HepG2 (cell line): ENCODE measurements around the gene PPP1R12B. TPM values are rescaled to one million over a fixed set of nuclear protein-coding genes. Genes with fewer than 3 reads are reported as not detected.
A peak's percentile ranks its signal among the peaks of the same experiment; 100 is the strongest.

Experiments used
- AKAP8 ChIP-seq: sonication (generic); formaldehyde crosslinking; IDR thresholded peaks from 2 replicates; pipeline ENCODE4 v1.5.1; 2020; ENCODE audit warnings: mild to moderate bottlenecking, missing genetic modification reagents
- CCDC6 ChIP-seq: sonication (generic); formaldehyde crosslinking; IDR thresholded peaks from 2 replicates; pipeline ENCODE4 v1.8.1; 2022; ENCODE audit warnings: mild to moderate bottlenecking, missing genetic modification reagents, moderate library complexity
- CTCF ChIP-seq: sonication (generic); formaldehyde crosslinking; IDR thresholded peaks from 2 replicates; pipeline ENCODE4 v1.5.0; 2020; ENCODE audit warnings: mild to moderate bottlenecking, missing genetic modification reagents, moderate library complexity
- FOXA3 ChIP-seq: IDR thresholded peaks from 2 replicates; pipeline ENCODE4 v1.6.1; 2016; ENCODE audit warnings: missing genetic modification reagents, missing compliant biosample characterization
- FOXK2 ChIP-seq: fragments of 450-650 bp; IDR thresholded peaks from 2 replicates; pipeline ENCODE4 v1.6.1; 2016
- GFI1 ChIP-seq: sonication (generic); formaldehyde crosslinking; IDR thresholded peaks from 2 replicates; pipeline ENCODE4 v1.5.0; 2020; ENCODE audit warnings: missing genetic modification reagents, mild to moderate bottlenecking, borderline replicate concordance
- GMEB2 ChIP-seq: IDR thresholded peaks from 2 replicates; pipeline ENCODE4 v1.6.1; 2016; ENCODE audit warnings: missing biosample characterization, missing genetic modification reagents, low read depth
- MBD4 ChIP-seq: IDR thresholded peaks from 2 replicates; pipeline ENCODE4 v1.6.1; 2012; ENCODE audit warnings: low read length, inconsistent platforms, borderline replicate concordance
- MBNL3 ChIP-seq: fragments of 250-450 bp; sonication (Bioruptor Pico); conservative IDR thresholded peaks from 2 replicates; pipeline ENCODE4 v1.8.0; 2022; ENCODE audit warnings: mild to moderate bottlenecking, inconsistent platforms
- PRPF4 ChIP-seq: fragments of 200-400 bp; formaldehyde crosslinking; IDR thresholded peaks from 2 replicates; pipeline ENCODE4 v1.6.1; 2016; ENCODE audit warnings: low read length, low read depth; ENCODE audit not compliant: poor library complexity, severe bottlenecking
- SMC3 ChIP-seq: IDR thresholded peaks from 2 replicates; pipeline ENCODE4 v1.6.1; 2011; ENCODE audit warnings: low read length, improper control_type of control experiment
- SPEN ChIP-seq: sonication (generic); formaldehyde crosslinking; IDR thresholded peaks from 2 replicates; pipeline ENCODE4 v1.5.1; 2020; ENCODE audit warnings: low read depth, mild to moderate bottlenecking, missing genetic modification reagents
- STAG1 ChIP-seq: sonication (generic); formaldehyde crosslinking; IDR thresholded peaks from 2 replicates; pipeline ENCODE4 v1.4.0; 2020; ENCODE audit warnings: missing genetic modification reagents
- TMF1 ChIP-seq: sonication (generic); formaldehyde crosslinking; IDR thresholded peaks from 2 replicates; pipeline ENCODE4 v1.8.1; 2022; ENCODE audit warnings: low read depth, missing genetic modification reagents
- ZNF263 ChIP-seq: sonication (generic); formaldehyde crosslinking; IDR thresholded peaks from 2 replicates; pipeline ENCODE4 v1.4.0; 2020; ENCODE audit warnings: missing genetic modification reagents
- ZNF274 ChIP-seq: sonication (generic); formaldehyde crosslinking; IDR thresholded peaks from 2 replicates; pipeline ENCODE4 v1.5.1; 2020; ENCODE audit warnings: mild to moderate bottlenecking, missing genetic modification reagents
- ZNF33A ChIP-seq: sonication (generic); formaldehyde crosslinking; IDR thresholded peaks from 2 replicates; pipeline ENCODE4 v1.5.1; 2020; ENCODE audit warnings: missing genetic modification reagents, mild to moderate bottlenecking, moderate library complexity, borderline replicate concordance
- ZNF44 ChIP-seq: sonication (generic); formaldehyde crosslinking; IDR thresholded peaks from 2 replicates; pipeline ENCODE4 v1.5.1; 2020; ENCODE audit warnings: mild to moderate bottlenecking, missing genetic modification reagents
- ZNF451 ChIP-seq: sonication (generic); formaldehyde crosslinking; IDR thresholded peaks from 2 replicates; pipeline ENCODE4 v1.5.0; 2020; ENCODE audit warnings: mild to moderate bottlenecking, missing genetic modification reagents
- ZNF879 ChIP-seq: sonication (generic); formaldehyde crosslinking; IDR thresholded peaks from 2 replicates; pipeline ENCODE4 v1.8.1; 2023; ENCODE audit warnings: missing genetic modification reagents
- ZSCAN29 ChIP-seq: sonication (generic); formaldehyde crosslinking; conservative IDR thresholded peaks from 2 replicates; pipeline ENCODE4 v1.4.0; 2020; ENCODE audit warnings: mild to moderate bottlenecking, missing genetic modification reagents
- polyA plus RNA-seq, 8 experiments: library from polyadenylated mRNA; depleted of rRNA in 3 of 8; stranded (reverse) in 7 of 8; unstranded in 1 of 8; fragments of >200 nt; fragmentation: Illumina TruSeq in 4 of 8; extraction: Trizol in 4 of 8; gene quantifications; 2 replicates each; pipeline versions ENCODE4 v1.2.1 to v1.2.3, GENCODE V29; 2011 to 2016; ENCODE audit warnings: low read depth in 4 of 8, missing spikeins in 1 of 8, mixed read lengths in 1 of 8; ENCODE audit not compliant: insufficient read depth in 1 of 8
- total RNA-seq, 5 experiments: library from RNA; depleted of rRNA; stranded (reverse); fragments of >200 nt; fragmentation: Illumina TruSeq; extraction: Trizol; gene quantifications; 2 replicates each; pipeline ENCODE4 v1.2.3, GENCODE V29; 2016; ENCODE audit warnings: low read depth in 1 of 5

The PPP1R12B gene
- total and polyA plus RNA-seq, 2 of the 13 experiments (the other 11 are each of a cell fraction or from before 2014, with no cell fraction given) = 12.0 to 13.6 TPM

GRCh38 chr1:202571719-202572339 is 223.3 kb downstream of the PPP1R12B start (continued):
- TF ChIP-seq ZNF33A (CRISPR knock-in tag) (no peak), PRPF4 (no peak), TMF1 (CRISPR knock-in tag) (no peak), CCDC6 (no peak), GFI1 (CRISPR knock-in tag) (peak; percentile 67; the same call in 1 of the 2 replicates), ZNF879 (CRISPR knock-in tag) (no peak), FOXK2 (no peak), STAG1 (CRISPR knock-in tag) (peak; percentile 65), MBD4 (no peak), CTCF (CRISPR knock-in tag) (peak; percentile 72), AKAP8 (no peak), ZSCAN29 (no peak), MBNL3 (CRISPR knock-in tag) (no peak), ZNF274 (CRISPR knock-in tag) (no peak), GMEB2 (no peak), ZNF451 (CRISPR knock-in tag) (no peak), SMC3 (peak; percentile 71), FOXA3 (CRISPR knock-in tag) (no peak), SPEN (no peak), ZNF263 (no peak), ZNF44 (CRISPR knock-in tag) (no peak)
